Skeletal muscle tissue (tissue), 4 donors: ENCODE data around the gene ARL14EP. TPM values are rescaled to one million over a fixed set of nuclear protein-coding genes. Genes with fewer than 3 reads are reported as not detected.

ENCODE experiments used
- H3K27ac ChIP-seq: one replicate; pipeline ENCODE4 v1.7.0; 2013; ENCODE audit warnings: mild to moderate bottlenecking, low read depth, low read length, inconsistent platforms
- H3K27me3 ChIP-seq, 3 donors: one replicate each; pipeline ENCODE4 v1.7.0; 2013; ENCODE audit warnings: low read length in 3 of 3; ENCODE audit not compliant: control insufficient read depth in 3 of 3, insufficient read depth in 3 of 3
- H3K36me3 ChIP-seq, 3 donors: one replicate each; pipeline ENCODE4 v1.7.0; 2013; ENCODE audit warnings: low read length in 3 of 3; ENCODE audit not compliant: control insufficient read depth in 3 of 3, insufficient read depth in 3 of 3
- H3K4me1 ChIP-seq, 3 donors: one replicate each; pipeline ENCODE4 v1.7.0; 2013; ENCODE audit warnings: low read length in 3 of 3, mild to moderate bottlenecking in 3 of 3; ENCODE audit not compliant: control insufficient read depth in 3 of 3, insufficient read depth in 3 of 3
- H3K4me3 ChIP-seq, 3 donors: one replicate each; pipeline ENCODE4 v1.7.0; 2013; ENCODE audit warnings: low read length in 3 of 3
- H3K9ac ChIP-seq, 3 donors: one replicate each; pipeline ENCODE4 v1.7.0; 2013; ENCODE audit warnings: low read length in 3 of 3, mild to moderate bottlenecking in 3 of 3, moderate library complexity in 2 of 3, low read depth in 1 of 3
- H3K9me3 ChIP-seq, 3 donors: one replicate each; pipeline ENCODE4 v1.7.0; 2013; ENCODE audit warnings: low read length in 3 of 3; ENCODE audit not compliant: control insufficient read depth in 3 of 3
- total RNA-seq: library from RNA; depleted of rRNA; stranded (reverse); fragments of >200 nt; gene quantifications from one replicate; pipeline ENCODE4 v1.2.3, GENCODE V29; 2014
- donor health status: Osteomylitis.

Gene ARL14EP
- total RNA-seq, 1 donor from 2014 or later: 26.1 TPM

- Histone ChIP-seq H3K4me3 (no peak overlapping the region), H3K27ac (no peak overlapping the region), H3K4me1 (no peaks in the 10 kb centered on the region), H3K27me3 (no peaks in the 10 kb centered on the region), H3K9me3 (no peaks in the 10 kb centered on the region), H3K9ac (no peak overlapping the region), H3K36me3 (no peaks in the 10 kb centered on the region)
These were observed 25.1 kb downstream of the ARL14EP start for GRCh38 chr11:30348035-30348434.

- no peaks in the 10 kb centered on the region for H3K36me3 ChIP-seq
- H3K9me3 ChIP-seq: no peaks in the 10 kb centered on the region
- H3K27ac ChIP-seq: no peak overlapping the region
- no peaks in the 10 kb centered on the region for H3K4me1 ChIP-seq
- no peak overlapping the region for H3K9ac ChIP-seq
- no peak overlapping the region for H3K4me3 ChIP-seq
- no peaks in the 10 kb centered on the region for H3K27me3 ChIP-seq
These were observed 27.0 kb downstream of the ARL14EP start for GRCh38 chr11:30349885-30350284.

- Histone ChIP-seq H3K9me3 (no peaks in the 10 kb centered on the region), H3K9ac (no peak overlapping the region), H3K4me3 (no peak overlapping the region), H3K36me3 (no peaks in the 10 kb centered on the region), H3K27me3 (no peaks in the 10 kb centered on the region), H3K4me1 (no peaks in the 10 kb centered on the region), H3K27ac (no peak overlapping the region)
These were observed 27.5 kb downstream of the ARL14EP start for GRCh38 chr11:30350384-30350783.

GRCh38 chr11:30351061-30351460, 28.2 kb downstream of the ARL14EP start:
- Histone ChIP-seq H3K4me3 (no peak overlapping the region), H3K4me1 (no peaks in the 10 kb centered on the region), H3K9ac (no peak overlapping the region)

DNA sequence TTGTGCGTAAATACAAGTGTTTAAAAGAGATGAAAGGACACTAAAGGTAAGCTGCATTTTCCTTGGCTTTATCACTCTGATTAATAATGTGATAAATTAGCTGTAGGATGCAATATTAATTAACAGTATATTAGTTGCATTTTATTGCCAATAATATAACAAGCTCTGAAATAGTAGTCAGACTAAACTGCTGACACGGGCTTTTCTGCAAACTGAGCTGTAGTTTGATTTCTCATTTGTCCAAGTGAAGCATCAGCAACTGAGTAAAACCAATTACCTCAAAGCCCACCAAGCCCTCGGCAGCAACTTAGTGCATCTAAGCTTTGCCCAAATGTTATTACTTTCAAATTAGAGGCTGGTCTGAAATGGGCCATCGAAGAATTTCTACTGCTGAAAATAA, 33.5 kb downstream of the ARL14EP start:
- no peaks in the 10 kb centered on the region for H3K27me3 ChIP-seq
- no peaks in the 10 kb centered on the region for H3K36me3 ChIP-seq
- H3K27ac ChIP-seq: no peak overlapping the region
- H3K4me1 ChIP-seq: no peaks in the 10 kb centered on the region
- H3K4me3 ChIP-seq: no peak overlapping the region
- H3K9me3 ChIP-seq: no peaks in the 10 kb centered on the region
- no peak overlapping the region for H3K9ac ChIP-seq

More at GRCh38 chr11:30351061-30351460, 28.2 kb downstream of the ARL14EP start:
- no peaks in the 10 kb centered on the region for H3K36me3 ChIP-seq
- H3K9me3 ChIP-seq: no peaks in the 10 kb centered on the region
- H3K27me3 ChIP-seq: no peaks in the 10 kb centered on the region
- H3K27ac ChIP-seq: no peak overlapping the region

DNA sequence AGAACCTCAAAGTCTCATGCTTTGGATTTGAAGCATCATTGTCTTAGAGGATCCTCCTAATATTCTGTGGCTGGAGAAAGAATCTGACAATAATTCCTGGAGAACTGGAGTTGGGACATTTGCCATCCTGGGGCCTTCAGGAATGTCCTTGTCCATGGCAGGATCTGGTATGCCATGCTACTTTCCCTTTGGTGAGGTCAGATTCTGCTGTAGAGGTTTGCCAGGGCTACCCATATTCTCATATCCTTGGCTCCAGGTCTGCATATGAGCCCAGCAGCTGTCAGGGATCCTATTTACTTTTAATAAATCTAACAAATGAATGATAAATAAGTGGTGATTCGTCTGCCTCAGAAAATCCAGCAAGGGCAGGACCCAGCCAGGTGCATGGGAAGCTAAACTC, 35.0 kb downstream of the ARL14EP start:
- no peak overlapping the region for H3K27ac ChIP-seq

DNA sequence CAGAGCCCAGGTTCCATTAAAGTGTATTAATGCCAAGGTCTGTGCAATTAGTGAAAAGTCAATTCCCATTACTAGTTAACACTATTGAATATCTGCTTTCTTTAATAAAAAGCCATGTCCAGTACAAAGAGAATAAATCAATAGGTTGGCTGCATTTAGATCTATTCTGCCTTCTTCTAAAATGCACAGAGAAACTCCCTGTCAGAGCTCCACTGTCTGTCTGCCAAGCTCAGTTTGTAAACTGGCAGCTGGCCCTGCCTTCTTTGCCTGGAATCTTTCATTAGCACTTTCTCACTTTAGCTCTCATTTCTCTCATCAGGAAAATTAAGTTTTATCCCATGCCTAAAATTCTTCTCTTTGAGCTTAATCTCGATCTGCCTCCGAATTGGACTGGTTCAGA, 35.6 kb downstream of the ARL14EP start:
- no peaks in the 10 kb centered on the region for H3K4me1 ChIP-seq
- no peaks in the 10 kb centered on the region for H3K9me3 ChIP-seq
- no peak overlapping the region for H3K9ac ChIP-seq
- no peaks in the 10 kb centered on the region for H3K36me3 ChIP-seq
- no peak overlapping the region for H3K27ac ChIP-seq
- H3K4me3 ChIP-seq: no peak overlapping the region
- H3K27me3 ChIP-seq: no peaks in the 10 kb centered on the region

More for the DNA sequence above, 35.0 kb downstream of the ARL14EP start:
- H3K9me3 ChIP-seq: no peaks in the 10 kb centered on the region
- H3K4me3 ChIP-seq: no peak overlapping the region
- H3K36me3 ChIP-seq: no peaks in the 10 kb centered on the region
- no peaks in the 10 kb centered on the region for H3K4me1 ChIP-seq
- no peak overlapping the region for H3K9ac ChIP-seq
- H3K27me3 ChIP-seq: no peaks in the 10 kb centered on the region

- H3K27me3 ChIP-seq: no peaks in the 10 kb centered on the region
- H3K27ac ChIP-seq: no peak overlapping the region
- no peak overlapping the region for H3K9ac ChIP-seq
- H3K9me3 ChIP-seq: no peaks in the 10 kb centered on the region
- H3K36me3 ChIP-seq: no peaks in the 10 kb centered on the region
- no peaks in the 10 kb centered on the region for H3K4me1 ChIP-seq
- H3K4me3 ChIP-seq: no peak overlapping the region
These were observed 37.8 kb downstream of the ARL14EP start for GRCh38 chr11:30360741-30361140.

GRCh38 chr11:30364139-30364836, 41.4 kb downstream of the ARL14EP start:
- Histone ChIP-seq H3K9me3 (no peaks in the 10 kb centered on the region), H3K4me1 (no peaks in the 10 kb centered on the region), H3K9ac (no peak overlapping the region), H3K27me3 (no peaks in the 10 kb centered on the region), H3K4me3 (no peak overlapping the region), H3K27ac (no peak overlapping the region), H3K36me3 (no peaks in the 10 kb centered on the region)

GRCh38 chr11:30364837-30365482, 42.1 kb downstream of the ARL14EP start:
- no peak overlapping the region for H3K4me3 ChIP-seq
- no peaks in the 10 kb centered on the region for H3K9me3 ChIP-seq
- no peaks in the 10 kb centered on the region for H3K36me3 ChIP-seq
- H3K9ac ChIP-seq: no peak overlapping the region
- H3K27me3 ChIP-seq: no peaks in the 10 kb centered on the region
- no peak overlapping the region for H3K27ac ChIP-seq
- no peaks in the 10 kb centered on the region for H3K4me1 ChIP-seq
